Activated naive CD4-positive, alpha-beta T cell treated with anti-CD3 and anti-CD28 coated beads, Interleukin-2, amount 50 U/mL, for 24 hours (primary cell): ENCODE data around the gene KMT2E.

Experiments used
- H3K27ac Mint-ChIP-seq: one replicate; pipeline ENCODE4 v1.8.0; 2021; ENCODE audit warnings: mild to moderate bottlenecking, mixed read lengths
- H3K27me3 Mint-ChIP-seq: one replicate; pipeline ENCODE4 v1.8.0; 2021; ENCODE audit warnings: mixed read lengths
- H3K36me3 Mint-ChIP-seq: one replicate; pipeline ENCODE4 v1.8.0; 2021; ENCODE audit warnings: mixed read lengths
- H3K4me1 Mint-ChIP-seq: one replicate; pipeline ENCODE4 v1.8.0; 2021; ENCODE audit warnings: mixed read lengths
- H3K4me3 Mint-ChIP-seq: one replicate; pipeline ENCODE4 v1.8.0; 2021; ENCODE audit warnings: mild to moderate bottlenecking, mixed read lengths
- H3K9me3 Mint-ChIP-seq: one replicate; pipeline ENCODE4 v1.8.0; 2021; ENCODE audit warnings: mixed read lengths

The KMT2E gene

GRCh38 chr7:105098863-105099515, 85.0 kb downstream of the KMT2E start:
- Mint-ChIP-seq H3K27ac (peak overlapping the region; percentile 82), H3K9me3 (no peaks in the 10 kb centered on the region), H3K4me3 (peak overlapping the region; percentile 31), H3K36me3 (peaks cover 17% of the 10 kb centered on the region), H3K27me3 (no peaks in the 10 kb centered on the region), H3K4me1 (peaks cover 48% of the 10 kb centered on the region)

- Mint-ChIP-seq H3K9me3 (no peaks in the 10 kb centered on the region), H3K36me3 (peaks cover 15% of the 10 kb centered on the region), H3K4me1 (peaks cover 51% of the 10 kb centered on the region), H3K27ac (no peak overlapping the region), H3K4me3 (no peak overlapping the region), H3K27me3 (no peaks in the 10 kb centered on the region)
Measured at GRCh38 chr7:105101864-105102263, 87.9 kb downstream of the KMT2E start.

DNA sequence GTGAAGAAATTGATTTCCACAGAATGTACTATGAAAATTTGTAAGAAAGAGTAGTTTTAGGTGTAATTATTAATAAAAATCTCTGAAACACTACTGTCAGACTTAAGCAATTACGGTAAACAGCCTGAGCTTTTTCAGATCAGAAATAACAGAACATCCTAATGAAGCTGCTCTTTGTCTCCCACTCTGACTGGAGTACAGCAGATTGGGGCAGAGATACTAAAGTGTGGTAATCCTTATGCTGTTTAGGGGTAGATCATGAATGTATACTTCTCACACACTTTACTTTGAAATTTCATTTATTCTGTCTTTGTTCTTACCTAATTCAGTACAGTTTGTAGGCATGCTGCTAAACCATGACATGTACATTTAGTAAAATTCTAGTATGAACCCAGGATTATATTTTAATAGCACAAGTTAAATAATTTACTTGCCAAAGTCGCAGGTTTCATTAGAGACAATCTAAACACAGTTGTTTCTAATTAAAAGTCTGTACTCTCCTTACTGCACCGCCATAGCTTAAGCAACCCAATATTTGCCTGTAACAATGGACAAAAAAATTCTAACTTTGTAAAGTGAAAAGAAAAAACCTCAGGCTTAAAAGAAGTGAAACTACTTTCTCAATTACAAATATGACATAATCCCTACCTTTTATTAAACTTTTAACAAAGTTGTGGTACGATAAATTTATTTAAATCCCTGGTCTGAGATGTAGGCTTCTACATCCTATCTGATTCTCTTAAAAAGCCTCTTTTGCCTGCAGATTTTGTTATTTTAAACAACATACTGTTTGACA, 88.8 kb downstream of the KMT2E start:
- H3K27me3 Mint-ChIP-seq = no peaks in the 10 kb centered on the region
- H3K27ac Mint-ChIP-seq = peak overlapping the region; percentile 88
- H3K4me3 Mint-ChIP-seq = no peak overlapping the region
- H3K36me3 Mint-ChIP-seq = peaks cover 12% of the 10 kb centered on the region
- H3K9me3 Mint-ChIP-seq = no peaks in the 10 kb centered on the region
- H3K4me1 Mint-ChIP-seq = peaks cover 48% of the 10 kb centered on the region

DNA sequence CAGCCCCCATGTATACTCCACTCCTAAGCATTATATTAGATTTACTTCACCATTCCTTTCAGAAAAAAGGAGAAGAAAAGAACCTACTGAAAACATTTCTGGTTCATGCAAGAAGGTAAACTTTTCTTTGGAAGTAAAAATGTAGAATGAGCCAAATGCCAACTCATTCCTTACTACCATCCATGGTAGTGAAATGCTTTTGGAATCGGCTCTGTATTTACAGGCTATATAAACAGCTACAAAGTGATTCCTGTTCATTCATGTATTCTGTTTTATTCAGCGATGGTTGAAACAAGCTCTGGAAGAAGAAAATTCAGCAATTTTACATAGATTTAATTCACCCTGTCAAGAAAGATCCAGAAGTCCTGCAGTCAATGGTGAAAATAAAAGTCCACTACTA, 91.6 kb downstream of the KMT2E start:
- no peaks in the 10 kb centered on the region for H3K27me3 Mint-ChIP-seq
- H3K36me3 Mint-ChIP-seq = peaks cover 11% of the 10 kb centered on the region
- H3K4me3 Mint-ChIP-seq = no peak overlapping the region
- no peaks in the 10 kb centered on the region for H3K9me3 Mint-ChIP-seq
- H3K27ac Mint-ChIP-seq = peak overlapping the region; percentile 62
- H3K4me1 Mint-ChIP-seq = peaks cover 26% of the 10 kb centered on the region

- no peaks in the 10 kb centered on the region for H3K9me3 Mint-ChIP-seq
- no peaks in the 10 kb centered on the region for H3K27me3 Mint-ChIP-seq
- no peak overlapping the region for H3K4me3 Mint-ChIP-seq
- peaks cover 18% of the 10 kb centered on the region for H3K4me1 Mint-ChIP-seq
- peak overlapping the region; percentile 72 for H3K27ac Mint-ChIP-seq
- H3K36me3 Mint-ChIP-seq = peaks cover 8% of the 10 kb centered on the region
Measured at GRCh38 chr7:105106473-105106872, 92.5 kb downstream of the KMT2E start.

- no peak overlapping the region for H3K4me3 Mint-ChIP-seq
- H3K4me1 Mint-ChIP-seq = peaks cover 20% of the 10 kb centered on the region
- no peaks in the 10 kb centered on the region for H3K9me3 Mint-ChIP-seq
- H3K27ac Mint-ChIP-seq = no peak overlapping the region
- H3K36me3 Mint-ChIP-seq = peaks cover 14% of the 10 kb centered on the region
- no peaks in the 10 kb centered on the region for H3K27me3 Mint-ChIP-seq
Measured at GRCh38 chr7:105107458-105107857, 93.5 kb downstream of the KMT2E start.

GRCh38 chr7:105112440-105113418, 98.7 kb downstream of the KMT2E start:
- H3K4me1 Mint-ChIP-seq = peaks cover 5% of the 10 kb centered on the region
- H3K36me3 Mint-ChIP-seq = peaks cover 20% of the 10 kb centered on the region
- H3K27ac Mint-ChIP-seq = peak overlapping the region; percentile 76
- no peak overlapping the region for H3K4me3 Mint-ChIP-seq
- peaks cover 5% of the 10 kb centered on the region for H3K9me3 Mint-ChIP-seq
- H3K27me3 Mint-ChIP-seq = no peaks in the 10 kb centered on the region

DNA sequence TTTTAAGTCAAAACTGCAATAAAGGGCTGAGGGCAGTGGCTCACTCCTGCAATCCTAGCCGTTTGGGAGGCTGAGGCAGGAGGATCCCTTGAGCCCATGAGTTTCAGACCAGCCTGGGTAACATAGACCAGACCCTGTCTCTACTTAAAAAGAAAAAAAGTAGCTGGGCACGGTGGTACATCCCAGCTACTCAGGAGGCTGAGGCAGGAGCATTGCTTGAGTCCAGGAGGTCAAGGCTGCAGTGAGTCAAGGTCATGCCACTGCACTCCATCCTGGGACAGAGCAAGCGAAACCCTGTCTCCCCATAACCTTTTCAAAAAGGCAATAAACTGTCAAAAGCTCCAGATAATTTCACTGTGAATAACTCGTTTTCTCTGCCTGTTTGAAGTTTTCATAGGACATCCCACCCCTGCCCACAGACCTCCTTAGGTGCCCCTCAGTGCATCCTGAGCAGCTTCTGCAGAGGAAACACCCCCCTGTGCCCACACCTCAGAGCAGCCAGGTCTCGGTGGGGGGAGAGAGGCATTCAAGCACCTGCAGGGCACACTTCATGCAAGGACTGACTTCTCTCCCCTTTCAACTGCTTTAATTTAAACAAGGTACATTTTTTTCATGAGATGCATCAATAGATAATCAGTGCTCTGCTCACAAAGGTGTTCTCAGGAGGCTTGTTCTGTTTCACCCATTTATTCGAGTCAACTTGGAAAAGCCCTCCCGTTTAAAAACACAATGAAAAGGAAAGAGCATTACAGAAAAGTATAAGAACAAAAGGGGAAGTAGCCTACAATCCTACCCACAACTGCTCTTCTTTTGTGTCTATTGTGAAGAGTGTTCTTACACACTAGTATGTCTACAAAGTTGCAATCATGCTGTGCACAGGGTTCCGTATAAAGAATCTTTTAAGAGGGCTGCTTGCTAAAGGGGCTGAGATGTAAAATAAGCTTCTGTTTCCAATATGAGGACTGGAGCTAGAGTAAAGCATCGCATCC, 104.9 kb downstream of the KMT2E start:
- Mint-ChIP-seq H3K27me3 (no peaks in the 10 kb centered on the region), H3K27ac (peak overlapping the region; percentile 24), H3K4me1 (peaks cover 38% of the 10 kb centered on the region), H3K36me3 (peaks cover 12% of the 10 kb centered on the region), H3K4me3 (no peak overlapping the region), H3K9me3 (peaks cover 5% of the 10 kb centered on the region)

- Mint-ChIP-seq H3K27me3 (no peaks in the 10 kb centered on the region), H3K4me3 (no peak overlapping the region), H3K4me1 (peaks cover 38% of the 10 kb centered on the region), H3K36me3 (peaks cover 11% of the 10 kb centered on the region), H3K9me3 (no peaks in the 10 kb centered on the region), H3K27ac (no peak overlapping the region)
Measured at GRCh38 chr7:105122619-105123018, 108.6 kb downstream of the KMT2E start.

DNA sequence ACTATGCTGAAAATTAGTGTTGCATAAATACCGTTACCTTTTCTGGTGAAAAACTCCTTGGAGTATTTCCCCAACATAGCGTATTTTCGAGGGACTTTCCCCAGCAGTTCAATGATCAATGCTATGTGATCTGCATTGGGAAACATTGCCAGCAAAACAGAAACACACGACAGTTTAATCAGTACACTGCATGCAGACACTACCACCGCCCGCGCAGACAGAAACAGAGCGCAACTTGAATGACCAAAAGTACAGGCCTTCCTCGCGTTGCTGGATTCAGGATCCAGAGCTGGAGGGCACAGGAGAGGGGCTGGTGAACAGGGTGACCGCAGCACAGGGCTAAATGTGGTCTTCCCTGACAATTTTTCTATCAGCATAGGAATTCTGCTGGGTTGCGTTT, 111.7 kb downstream of the KMT2E start:
- no peaks in the 10 kb centered on the region for H3K27me3 Mint-ChIP-seq
- H3K9me3 Mint-ChIP-seq = no peaks in the 10 kb centered on the region
- peaks cover 11% of the 10 kb centered on the region for H3K36me3 Mint-ChIP-seq
- no peak overlapping the region for H3K27ac Mint-ChIP-seq
- H3K4me1 Mint-ChIP-seq = peaks cover 18% of the 10 kb centered on the region
- no peak overlapping the region for H3K4me3 Mint-ChIP-seq

- H3K36me3 Mint-ChIP-seq = peaks cover 12% of the 10 kb centered on the region
- H3K4me3 Mint-ChIP-seq = no peak overlapping the region
- no peaks in the 10 kb centered on the region for H3K27me3 Mint-ChIP-seq
- H3K27ac Mint-ChIP-seq = no peak overlapping the region
- H3K4me1 Mint-ChIP-seq = peaks cover 17% of the 10 kb centered on the region
- H3K9me3 Mint-ChIP-seq = no peaks in the 10 kb centered on the region
Measured at GRCh38 chr7:105126436-105126975, 112.5 kb downstream of the KMT2E start.

GRCh38 chr7:105127179-105127578, 113.2 kb downstream of the KMT2E start:
- Mint-ChIP-seq H3K27me3 (no peaks in the 10 kb centered on the region), H3K4me1 (peaks cover 11% of the 10 kb centered on the region), H3K36me3 (peaks cover 12% of the 10 kb centered on the region), H3K9me3 (no peaks in the 10 kb centered on the region), H3K27ac (no peak overlapping the region), H3K4me3 (no peak overlapping the region)

DNA sequence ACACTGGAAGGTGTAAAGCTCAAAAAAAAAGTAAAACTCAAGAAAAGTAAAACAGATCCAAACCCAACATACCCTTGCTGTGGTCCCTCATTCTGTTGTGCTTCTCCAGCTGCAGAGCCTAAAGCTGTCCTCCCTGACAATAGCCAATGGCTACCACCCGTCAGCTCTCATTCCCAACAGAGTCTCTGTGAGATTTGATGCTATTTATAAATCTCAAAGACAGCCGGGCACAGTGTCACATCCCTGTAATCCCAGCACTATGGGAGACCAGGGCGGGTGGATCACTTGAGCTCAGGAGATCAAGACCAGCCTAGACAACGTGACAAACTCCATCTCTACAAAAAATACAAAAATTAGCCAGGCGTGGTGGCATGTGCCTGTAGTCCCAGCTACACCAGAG, 116.0 kb downstream of the KMT2E start:
- Mint-ChIP-seq H3K9me3 (no peaks in the 10 kb centered on the region), H3K36me3 (peaks cover 11% of the 10 kb centered on the region), H3K27me3 (no peaks in the 10 kb centered on the region), H3K4me1 (peaks cover 5% of the 10 kb centered on the region), H3K27ac (no peak overlapping the region), H3K4me3 (no peak overlapping the region)

DNA sequence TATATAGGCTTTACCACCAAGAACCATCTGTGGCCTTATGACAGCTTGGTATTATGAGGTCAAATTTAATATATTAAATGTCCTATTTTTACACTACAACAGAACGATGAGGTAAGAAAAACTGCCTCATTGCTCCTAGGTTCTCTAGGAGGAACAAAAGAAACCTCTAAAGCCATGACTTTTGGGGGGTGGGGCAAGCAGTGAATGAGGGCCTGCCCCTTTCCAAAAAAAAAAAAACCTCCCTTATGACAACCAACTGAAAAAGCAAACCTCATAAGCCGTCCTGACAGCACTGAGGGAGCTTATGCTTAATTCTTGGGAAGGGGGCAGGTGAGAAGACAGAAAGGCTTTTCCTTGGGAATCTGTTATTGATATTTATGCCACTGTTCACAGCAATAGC, 116.6 kb downstream of the KMT2E start:
- Mint-ChIP-seq H3K36me3 (peaks cover 9% of the 10 kb centered on the region), H3K9me3 (no peaks in the 10 kb centered on the region), H3K4me3 (no peak overlapping the region), H3K27ac (no peak overlapping the region), H3K27me3 (no peaks in the 10 kb centered on the region), H3K4me1 (peaks cover 7% of the 10 kb centered on the region)
